Spleen (tissue), 11 donors: ENCODE data around the gene OR52K1. TPM values are rescaled to one million over a fixed set of nuclear protein-coding genes. Genes with fewer than 3 reads are reported as not detected.

Source experiments
- DNase-seq: peaks from one replicate; pipeline ENCODE4 v3.0.0-alpha.2; 2020
- H3K27ac ChIP-seq, 8 donors: fragments of 200-600 bp; sonication (generic) in 7 of 8; 1 replicate in 4 of 8; 2 replicates in 4 of 8; pipeline versions ENCODE4 v1.5.0 to v1.8.0; 2016 to 2021; ENCODE audit warnings: inconsistent platforms in 4 of 8, mild to moderate bottlenecking in 4 of 8, moderate library complexity in 1 of 8
- H3K27me3 ChIP-seq, 7 donors: fragments of 200-600 bp; sonication (generic) in 6 of 7; replicated peaks in 1 of 7; 1 replicate in 4 of 7; 2 replicates in 3 of 7; pipeline versions ENCODE4 v1.5.0 to v1.8.0; 2016 to 2021; ENCODE audit warnings: inconsistent platforms in 3 of 7, mild to moderate bottlenecking in 1 of 7
- H3K36me3 ChIP-seq, 6 donors: fragments of 200-600 bp; sonication (generic) in 5 of 6; 1 replicate in 4 of 6; 2 replicates in 2 of 6; pipeline versions ENCODE4 v1.5.0 to v1.8.0; 2016 to 2021; ENCODE audit warnings: inconsistent platforms in 2 of 6
- H3K4me1 ChIP-seq, 6 donors: fragments of 200-600 bp; sonication (generic) in 5 of 6; 1 replicate in 3 of 6; 2 replicates in 3 of 6; pipeline versions ENCODE4 v1.5.0 to v1.8.0; 2016 to 2021; ENCODE audit warnings: inconsistent platforms in 3 of 6
- H3K4me3 ChIP-seq, 8 donors: fragments of 200-600 bp; sonication (generic) in 7 of 8; 1 replicate in 4 of 8; 2 replicates in 4 of 8; pipeline versions ENCODE4 v1.5.0 to v1.8.0; 2016 to 2021; ENCODE audit warnings: inconsistent platforms in 4 of 8, mild to moderate bottlenecking in 4 of 8, moderate library complexity in 2 of 8
- H3K9me3 ChIP-seq, 8 donors: fragments of 200-600 bp; sonication (generic) in 7 of 8; 1 replicate in 4 of 8; 2 replicates in 4 of 8; pipeline versions ENCODE4 v1.5.0 to v1.8.0; 2016 to 2021; ENCODE audit warnings: inconsistent platforms in 4 of 8
- POLR2A ChIP-seq, 3 donors: fragments of 450-650 bp; IDR thresholded peaks; one replicate each; pipeline ENCODE4 v1.5.1; 2017; ENCODE audit warnings: antibody characterized with exemption in 3 of 3, mild to moderate bottlenecking in 1 of 3
- POLR2AphosphoS5 ChIP-seq, 3 donors: sonication (generic); formaldehyde crosslinking; IDR thresholded peaks; one replicate each; pipeline ENCODE4 v1.5.1; 2017; ENCODE audit warnings: antibody characterized with exemption in 3 of 3
- whole genome bisulfite sequencing, 5 donors: extraction: QIAGEN DNeasy Blood & Tissue Kit in 3 of 5; methylation state at CpG; one replicate each; pipeline versions ENCODE4 v1.1.5 to v1.1.7; 2013 to 2018; 5-methylcytosine and 5-hydroxymethylcytosine counted together
- intact Hi-C: fragments of 100-400 bp; cut with DNase I; formaldehyde crosslinking; loops from one replicate; pipeline ENCODE4 v1.15.0; 2023; ENCODE audit warnings: low total_unique reads
- polyA plus RNA-seq, 3 donors: library from polyadenylated mRNA; stranded (reverse); fragments of 200-250 nt; gene quantifications; one replicate each; pipeline ENCODE4 v1.2.1, GENCODE V29; 2013
- total RNA-seq, 7 donors: library from RNA; depleted of rRNA in 3 of 7; stranded (reverse); fragments of >200 nt in 3 of 7; fragmentation: NEBNext Ultra II Directional in 4 of 7; extraction: Animal tissue kit (Norgen Biotek cat#: 25700) in 4 of 7; gene quantifications; one replicate each; pipeline versions ENCODE4 v1.1.0 to v1.2.1, GENCODE V29; 2016 to 2021
- TF ChIP-seq, protein P1 (sequence below), 11 experiments: fragments of 200-600 bp in 7 of 11; fragments of 450-650 bp in 4 of 11; sonication (generic) in 4 of 11; IDR thresholded peaks in 8 of 11; conservative IDR thresholded peaks in 3 of 11; 1 replicate in 7 of 11; 2 replicates in 4 of 11; pipeline versions ENCODE4 v1.4.0 to v1.8.0; 2016 to 2021; ENCODE audit warnings: antibody characterized with exemption in 11 of 11, inconsistent platforms in 4 of 11, mild to moderate bottlenecking in 1 of 11
- donor health status: healthy with polysubstance abuse.
- donor health status: DM: no; HTN: no; CAD: no; lungs with moderate emphysema.
- donor health status: DM: no; HTN: no; CAD: no.
- donor health status: Bipolar disorder and iron deficiency.
- donor health status: healthy.
- donor health status: DM: no; HTN: no; CAD: no.
- donor health status: DM: yes; HTN: yes; CAD: no.

OR52K1 gene
- total and polyA plus RNA-seq, 10 donors: 0.09 to 0.85 (median 0.30) TPM; not detected in 3

GRCh38 chr11:4441515-4441914 lies 40.9 kb upstream of the OR52K1 start:
- Histone ChIP-seq H3K4me1 (peaks cover 0 to 30% (median 1%) of the 10 kb centered on the region in 6 donors), H3K9me3 (peaks cover 0 to 4% (median 0%) of the 10 kb centered on the region in 8 donors), H3K27me3 (no peaks in the 10 kb centered on the region), H3K27ac (peak overlapping the region in 2 of 8 donors; percentile 19 to 79), H3K4me3 (no peak overlapping the region), H3K36me3 (no peaks in the 10 kb centered on the region)
- no peak for TF ChIP-seq POLR2AphosphoS5 (IDR thresholded peaks at IDR 0.05)
- no peak for TF ChIP-seq POLR2A (IDR thresholded peaks at IDR 0.05)
- TF ChIP-seq, protein P1, sequence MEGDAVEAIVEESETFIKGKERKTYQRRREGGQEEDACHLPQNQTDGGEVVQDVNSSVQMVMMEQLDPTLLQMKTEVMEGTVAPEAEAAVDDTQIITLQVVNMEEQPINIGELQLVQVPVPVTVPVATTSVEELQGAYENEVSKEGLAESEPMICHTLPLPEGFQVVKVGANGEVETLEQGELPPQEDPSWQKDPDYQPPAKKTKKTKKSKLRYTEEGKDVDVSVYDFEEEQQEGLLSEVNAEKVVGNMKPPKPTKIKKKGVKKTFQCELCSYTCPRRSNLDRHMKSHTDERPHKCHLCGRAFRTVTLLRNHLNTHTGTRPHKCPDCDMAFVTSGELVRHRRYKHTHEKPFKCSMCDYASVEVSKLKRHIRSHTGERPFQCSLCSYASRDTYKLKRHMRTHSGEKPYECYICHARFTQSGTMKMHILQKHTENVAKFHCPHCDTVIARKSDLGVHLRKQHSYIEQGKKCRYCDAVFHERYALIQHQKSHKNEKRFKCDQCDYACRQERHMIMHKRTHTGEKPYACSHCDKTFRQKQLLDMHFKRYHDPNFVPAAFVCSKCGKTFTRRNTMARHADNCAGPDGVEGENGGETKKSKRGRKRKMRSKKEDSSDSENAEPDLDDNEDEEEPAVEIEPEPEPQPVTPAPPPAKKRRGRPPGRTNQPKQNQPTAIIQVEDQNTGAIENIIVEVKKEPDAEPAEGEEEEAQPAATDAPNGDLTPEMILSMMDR (IDR thresholded peaks at IDR 0.05 in 8 of 11, conservative IDR thresholded peaks at IDR 0.05 in 3 of 11): no peak
- intact Hi-C loops: no loop called here
- no peak for DNase-seq
- WGBS, 5 donors: 46 to 82% (median 80%) methylated on average over 3 of the region's 3 CpGs

GRCh38 chr11:4443232-4443891 lies 39.1 kb upstream of the OR52K1 start:
- H3K4me3 ChIP-seq: no peak overlapping the region
- peak overlapping the region in 5 of 8 donors; percentile 26 to 79 (median 57) for H3K27ac ChIP-seq
- WGBS, 5 donors: 18 to 47% (median 27%) methylated on average over 3 of the region's 3 CpGs
- TF ChIP-seq POLR2AphosphoS5 (IDR thresholded peaks at IDR 0.05): no peak
- TF ChIP-seq POLR2A (IDR thresholded peaks at IDR 0.05): no peak
- TF ChIP-seq, protein P1 (IDR thresholded peaks at IDR 0.05 in 8 of 11, conservative IDR thresholded peaks at IDR 0.05 in 3 of 11): no peak
- intact Hi-C loops: no loop called here
- no peak for DNase-seq
- H3K36me3 ChIP-seq: no peaks in the 10 kb centered on the region
- no peaks in the 10 kb centered on the region for H3K27me3 ChIP-seq
- H3K9me3 ChIP-seq: peaks cover 0 to 4% (median 0%) of the 10 kb centered on the region in 8 donors
- H3K4me1 ChIP-seq: peaks cover 0 to 26% (median 0%) of the 10 kb centered on the region in 6 donors

GRCh38 chr11:4448995-4449394 lies 33.5 kb upstream of the OR52K1 start, which contains the start of gene OR52K2:
Gene OR52K2, plus strand, starts transcription at chr11:4449295. Its CDS starts 45 bp downstream, at chr11:4449340.
- TF ChIP-seq, protein P1 (IDR thresholded peaks at IDR 0.05 in 8 of 11, conservative IDR thresholded peaks at IDR 0.05 in 3 of 11): no peak
- TF ChIP-seq POLR2A (IDR thresholded peaks at IDR 0.05) (no peak), POLR2AphosphoS5 (IDR thresholded peaks at IDR 0.05) (no peak)
- H3K36me3 ChIP-seq: no peaks in the 10 kb centered on the region
- intact Hi-C loops: no loop called here
- H3K27ac ChIP-seq: peak within 1 kb of the TSS in 1 of 8 donors; percentile 4
- peaks cover 0 to 2% (median 0%) of the 10 kb centered on the region in 8 donors for H3K9me3 ChIP-seq
- no peaks in the 10 kb centered on the region for H3K27me3 ChIP-seq
- peaks cover 0 to 13% (median under 1%) of the 10 kb centered on the region in 6 donors for H3K4me1 ChIP-seq
- H3K4me3 ChIP-seq: no peak within 1 kb of the TSS
- DNase-seq: no peak

GRCh38 chr11:4453118-4453517 lies 29.3 kb upstream of the OR52K1 start:
- Histone ChIP-seq H3K36me3 (no peaks in the 10 kb centered on the region), H3K27ac (peak overlapping the region in 1 of 8 donors; percentile 83), H3K4me3 (no peak overlapping the region), H3K27me3 (peaks cover 0 to 2% (median 0%) of the 10 kb centered on the region in 7 donors), H3K9me3 (peaks cover 0 to 10% (median 2%) of the 10 kb centered on the region in 8 donors), H3K4me1 (peaks cover 0 to 32% (median 4%) of the 10 kb centered on the region in 6 donors)
- TF ChIP-seq, protein P1 (IDR thresholded peaks at IDR 0.05 in 8 of 11, conservative IDR thresholded peaks at IDR 0.05 in 3 of 11): no peak
- no peak for TF ChIP-seq POLR2A (IDR thresholded peaks at IDR 0.05)
- no peak for TF ChIP-seq POLR2AphosphoS5 (IDR thresholded peaks at IDR 0.05)
- DNase-seq: no peak
- 63 to 87% (median 83%) methylated on average over 3 of the region's 3 CpGs for WGBS, 5 donors
- intact Hi-C loops: no loop called here
